Stimulated activated CD8-positive, alpha-beta memory T cell treated with anti-CD3 and anti-CD28 coated beads, Interleukin-2, amount 100 ng/mL, for 48 hours (primary cell): ENCODE data around the gene TEX14.
"Not testable (repeated sequence)": the region's sequence is repeated elsewhere in the genome, so short reads cannot be mapped to it uniquely, and the experiment has no call there.

Source experiments
- DNase-seq, 2 donors: peaks; one replicate each; pipeline ENCODE4 v3.0.0-alpha.2; 2020; ENCODE audit warnings: low read depth in 2 of 2

Gene TEX14

DNA sequence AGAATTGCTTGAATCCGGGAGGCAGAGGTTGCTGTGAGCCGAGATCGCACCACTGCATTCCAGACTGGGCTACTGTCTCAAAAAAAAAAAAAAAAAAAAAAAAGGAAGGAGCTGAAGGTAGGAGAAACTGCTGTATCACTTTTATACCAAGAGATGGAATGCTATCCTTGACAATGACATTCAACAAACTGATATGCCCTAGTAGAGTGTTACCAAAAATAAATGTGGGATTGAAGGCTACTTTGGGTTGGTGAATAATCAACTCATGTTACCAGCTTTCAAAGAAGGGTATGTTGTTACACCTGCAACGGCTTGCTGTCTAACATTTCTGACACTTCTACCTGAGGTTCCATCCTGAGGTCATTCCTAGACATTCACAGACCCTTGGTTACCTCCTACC is 84.9 kb downstream of the TEX14 start:
- no peak for DNase-seq

GRCh38 chr17:58605986-58606385 is 85.9 kb downstream of the TEX14 start:
- DNase-seq: no peak

DNA sequence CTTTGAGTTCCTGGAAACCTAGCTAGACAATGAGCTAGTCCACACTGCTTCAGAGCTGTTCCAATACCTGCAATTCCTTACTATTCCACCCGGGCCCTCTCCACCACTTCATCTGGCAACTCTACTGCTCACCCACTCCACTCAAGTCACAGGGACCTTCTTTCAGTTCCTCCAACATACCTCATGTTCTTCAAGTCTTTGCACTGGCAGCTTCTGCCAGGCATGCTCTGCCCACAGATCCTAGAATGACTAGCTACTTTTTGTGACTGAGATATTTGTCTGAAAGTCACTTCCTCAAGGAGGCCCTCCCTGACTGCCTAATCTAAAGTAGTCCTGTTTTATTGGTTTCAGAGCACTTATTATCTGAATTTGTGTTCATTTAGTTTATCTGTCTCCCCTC is 86.4 kb downstream of the TEX14 start:
- DNase-seq: no peak

DNA sequence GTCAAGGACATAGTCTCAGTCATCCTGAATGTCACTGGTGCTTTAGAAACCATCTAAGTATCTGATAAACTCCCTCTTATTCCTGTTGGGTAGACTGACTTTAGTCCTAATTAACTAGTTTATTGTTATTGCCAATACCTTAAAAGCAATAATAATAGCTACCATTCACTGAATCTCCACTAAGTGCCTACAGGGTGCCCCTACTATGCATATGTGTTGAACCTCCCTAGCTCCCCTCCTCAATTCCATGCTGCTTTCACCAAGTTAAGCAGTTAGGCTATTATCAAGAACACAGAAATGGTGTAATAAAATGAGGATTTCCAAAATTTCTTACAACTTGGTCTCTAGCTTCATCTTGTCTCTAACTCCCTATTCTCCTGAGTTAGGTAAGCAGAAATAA is 89.9 kb downstream of the TEX14 start:
- no peak for DNase-seq

GRCh38 chr17:58597371-58597770 is 94.5 kb downstream of the TEX14 start:
- DNase-seq: no peak

DNA sequence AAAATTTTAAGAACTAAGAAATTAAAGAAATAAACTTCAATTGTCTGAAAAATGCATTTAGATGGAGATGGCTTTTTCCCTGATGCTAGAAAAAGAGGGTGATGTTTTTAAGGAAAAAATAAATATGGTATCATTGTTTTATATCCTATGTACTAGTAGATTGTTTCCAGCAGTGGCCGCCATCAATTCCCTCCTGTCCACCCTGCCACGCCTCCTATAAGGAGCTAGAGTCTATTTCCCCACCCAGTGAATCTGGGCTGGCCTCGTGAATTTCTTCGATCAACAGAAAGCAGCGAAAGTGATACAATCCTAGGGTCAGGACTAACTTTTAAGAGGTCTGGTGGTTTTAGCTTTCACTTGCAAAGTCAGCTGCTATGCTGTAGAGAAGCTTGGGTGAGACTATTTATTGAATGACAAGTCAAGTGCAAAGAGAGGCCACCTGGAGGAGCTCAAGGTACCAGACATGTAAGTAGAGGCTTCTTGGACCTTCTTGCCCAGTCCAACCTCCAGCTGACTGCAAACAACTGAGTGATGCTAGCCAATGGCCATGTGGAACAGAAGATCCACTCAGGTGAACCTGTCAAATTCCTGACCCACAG is 96.6 kb downstream of the TEX14 start:
- DNase-seq: no peak

DNA sequence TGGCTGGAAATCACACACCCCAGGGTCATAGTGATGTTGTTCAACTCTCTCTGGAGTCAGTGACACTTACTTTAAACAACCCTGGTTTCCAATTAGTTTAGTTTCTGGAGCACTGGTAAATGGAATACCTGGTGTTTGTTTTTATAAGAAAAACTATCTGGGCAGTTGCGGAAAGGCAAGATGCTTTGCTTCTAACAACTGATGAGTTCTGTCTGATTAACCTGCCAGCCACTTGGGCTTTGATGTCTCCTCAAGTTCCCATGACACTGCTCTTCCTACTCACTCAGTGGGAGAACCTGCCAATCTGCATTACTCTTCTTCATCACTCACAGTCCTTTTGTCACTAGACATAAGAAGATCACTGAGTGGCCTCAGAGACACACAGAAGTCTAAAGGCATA is 98.7 kb downstream of the TEX14 start:
- DNase-seq: no peak

DNA sequence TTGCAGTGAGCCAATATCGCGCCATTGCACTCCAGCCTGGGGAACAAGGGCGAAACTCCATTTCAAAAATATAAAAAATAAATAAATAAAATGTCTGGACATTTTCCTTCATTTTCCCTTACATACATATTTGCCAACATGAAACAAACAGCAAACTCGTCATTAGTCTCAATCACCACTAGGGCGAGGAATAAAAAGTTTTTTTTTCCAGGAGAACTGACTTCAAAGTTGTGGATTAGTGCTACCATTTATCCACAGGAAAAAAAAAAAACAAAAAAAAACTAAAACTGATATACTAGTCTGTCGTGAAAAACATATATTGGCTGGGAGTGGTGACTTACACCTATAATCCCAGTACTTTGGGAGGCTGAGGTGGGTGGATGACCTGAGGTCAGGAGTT is 100.4 kb downstream of the TEX14 start:
- no peak for DNase-seq

GRCh38 chr17:58590377-58590776 is 101.5 kb downstream of the TEX14 start:
- DNase-seq: no peak

DNA sequence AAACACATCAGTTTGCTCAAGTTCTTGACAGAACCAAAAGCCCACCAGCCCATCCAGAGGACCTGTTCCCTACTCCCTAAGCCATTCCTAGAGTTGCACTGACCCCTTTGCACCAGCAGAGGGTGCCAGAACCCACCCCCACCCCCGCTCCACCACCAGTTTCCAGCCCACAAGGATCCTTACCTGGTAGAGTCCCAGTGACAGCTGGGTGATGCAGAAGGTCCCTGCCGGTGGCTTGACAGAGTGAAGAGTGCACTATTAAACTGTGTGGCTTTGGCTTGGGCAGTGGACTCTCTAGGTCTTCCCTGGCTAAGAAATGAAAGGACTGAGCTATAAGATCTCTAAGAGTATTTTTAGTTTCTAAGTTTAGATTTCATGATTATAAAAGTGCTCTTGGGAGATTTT is 104.1 kb downstream of the TEX14 start:
- peak; percentile 18 to 34 for DNase-seq

GRCh38 chr17:58586009-58586644 is 105.7 kb downstream of the TEX14 start:
- DNase-seq: no peak

DNA sequence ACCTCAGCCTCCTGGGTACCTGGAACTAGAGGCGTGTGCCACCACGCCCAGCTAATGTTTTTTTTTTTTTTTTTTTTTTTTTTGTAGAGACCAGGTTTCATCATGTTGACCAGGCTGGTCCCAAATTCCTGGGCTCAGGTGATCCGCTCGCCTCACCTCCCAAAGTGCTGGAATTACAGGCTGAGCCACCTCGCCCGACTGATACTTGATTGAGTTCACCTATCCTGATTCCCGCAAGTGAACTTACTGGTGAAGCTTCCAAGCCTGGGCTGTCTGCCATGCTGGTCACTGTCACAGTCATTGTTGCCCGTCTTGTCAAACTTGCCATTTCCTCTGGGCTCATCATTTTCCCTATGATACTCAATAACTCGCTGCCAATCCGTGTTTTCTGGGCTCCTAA is 106.3 kb downstream of the TEX14 start:
- DNase-seq: no peak

DNA sequence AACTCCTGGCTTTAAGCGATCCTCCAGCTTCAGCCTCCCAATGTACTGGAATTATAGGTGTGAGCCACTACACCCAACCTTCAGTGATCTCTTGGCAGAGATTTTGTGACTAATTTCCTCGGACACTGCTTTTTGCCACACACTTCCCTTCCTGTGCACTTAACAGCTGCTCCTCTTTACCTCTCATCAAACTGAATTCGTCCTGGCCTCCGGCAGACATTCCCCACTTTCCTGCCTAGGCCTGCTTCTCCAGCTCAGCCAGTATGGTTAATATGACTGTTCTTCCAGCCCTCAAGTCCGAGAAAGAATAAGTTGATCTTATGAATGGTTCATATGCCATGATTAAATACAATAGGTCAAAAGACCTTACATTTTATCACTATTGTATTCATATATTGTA is 108.4 kb downstream of the TEX14 start:
- no peak for DNase-seq

DNA sequence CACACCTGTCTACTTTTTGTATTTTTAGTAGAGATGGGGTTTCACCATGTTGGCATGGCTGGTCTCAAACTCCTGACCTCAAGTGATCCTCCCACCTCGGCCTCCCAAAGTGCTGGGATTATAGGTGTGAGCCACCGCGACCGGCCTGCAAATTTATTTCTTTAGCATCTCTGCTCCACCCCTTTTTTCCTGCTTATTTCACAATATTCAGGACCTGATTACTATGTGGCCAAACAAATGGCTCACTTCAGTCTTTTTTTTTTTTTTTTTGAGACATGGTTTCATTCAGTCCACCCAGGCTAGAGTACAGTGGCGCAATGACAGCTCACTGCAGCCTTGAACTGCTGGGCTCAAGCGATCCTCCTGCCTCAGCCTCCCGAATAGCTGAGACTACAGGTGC is 109.1 kb downstream of the TEX14 start:
- DNase-seq: not testable (repeated sequence)

DNA sequence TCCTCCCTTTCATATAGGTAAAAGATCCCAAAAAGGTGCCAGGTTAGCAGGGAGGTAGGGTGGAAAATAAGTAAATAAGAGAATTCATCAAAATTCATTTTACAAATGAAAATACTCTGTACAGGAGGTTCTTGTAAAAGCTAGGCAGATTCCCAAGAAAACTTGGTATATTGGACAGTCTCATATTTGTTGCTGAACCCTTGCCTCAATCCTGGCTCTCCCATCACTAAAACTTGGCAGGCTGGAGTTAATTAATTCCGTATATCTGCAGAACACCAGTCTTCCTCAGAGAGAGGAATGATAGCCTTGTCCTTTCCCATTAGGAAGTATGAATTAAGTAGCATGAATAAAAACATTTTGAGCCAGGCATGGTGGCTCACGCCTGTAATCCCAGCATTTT is 111.2 kb downstream of the TEX14 start:
- DNase-seq: no peak

DNA sequence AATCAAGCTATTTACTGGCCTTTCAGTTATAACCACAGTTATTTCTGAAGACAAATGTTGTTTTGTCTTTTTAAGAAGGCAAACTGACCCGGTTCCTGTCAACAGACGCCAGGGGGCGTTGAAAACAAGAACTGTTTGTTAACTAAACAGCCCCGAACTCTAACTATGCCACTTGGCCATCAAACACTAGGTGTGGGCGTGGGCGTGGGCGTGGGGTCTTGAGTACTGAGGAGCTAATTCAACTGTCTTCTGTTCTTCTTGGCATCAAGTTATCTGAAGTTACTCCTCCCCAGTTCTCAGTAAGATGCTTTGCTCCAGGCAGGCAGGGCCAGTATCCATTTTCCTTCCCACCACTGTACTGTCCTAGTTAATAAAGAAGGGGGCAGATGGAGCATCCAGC is 114.1 kb downstream of the TEX14 start:
- DNase-seq: peak; percentile 9 to 10

DNA sequence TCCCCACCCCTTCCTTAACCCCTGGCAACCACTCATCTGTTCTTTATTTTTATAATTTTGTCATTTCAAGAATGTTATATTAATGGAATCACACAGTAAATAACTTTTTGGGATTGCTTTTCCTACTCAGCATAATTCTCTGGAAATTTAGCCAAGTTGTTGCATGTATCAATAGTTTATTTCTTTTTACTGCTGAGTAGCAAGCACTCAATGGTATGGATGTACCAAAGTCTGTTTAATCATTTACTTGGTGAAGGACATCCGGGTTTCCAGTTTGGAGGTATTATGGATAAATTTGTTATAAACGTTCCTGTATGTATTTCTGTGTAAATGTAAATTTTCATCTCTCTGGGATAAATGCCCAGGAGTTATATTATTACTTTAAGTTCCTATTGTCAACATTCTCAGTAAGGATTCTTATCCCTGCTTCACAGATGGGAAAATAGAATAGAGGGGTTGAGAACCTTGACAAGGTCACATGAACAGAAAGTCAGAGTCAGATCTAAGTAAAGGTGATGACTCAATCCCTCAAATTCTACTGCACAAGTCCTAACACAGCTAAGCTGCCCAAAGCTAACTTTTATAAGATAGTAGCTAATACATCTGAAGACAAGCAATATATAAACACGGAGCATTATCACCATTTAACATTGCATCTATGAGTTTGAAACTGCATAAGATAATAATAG is 115.0 kb downstream of the TEX14 start:
- DNase-seq: no peak

GRCh38 chr17:58575511-58575910 is 116.3 kb downstream of the TEX14 start:
- no peak for DNase-seq

- no peak for DNase-seq
These were observed 117.8 kb downstream of the TEX14 start for GRCh38 chr17:58574025-58574424.

DNA sequence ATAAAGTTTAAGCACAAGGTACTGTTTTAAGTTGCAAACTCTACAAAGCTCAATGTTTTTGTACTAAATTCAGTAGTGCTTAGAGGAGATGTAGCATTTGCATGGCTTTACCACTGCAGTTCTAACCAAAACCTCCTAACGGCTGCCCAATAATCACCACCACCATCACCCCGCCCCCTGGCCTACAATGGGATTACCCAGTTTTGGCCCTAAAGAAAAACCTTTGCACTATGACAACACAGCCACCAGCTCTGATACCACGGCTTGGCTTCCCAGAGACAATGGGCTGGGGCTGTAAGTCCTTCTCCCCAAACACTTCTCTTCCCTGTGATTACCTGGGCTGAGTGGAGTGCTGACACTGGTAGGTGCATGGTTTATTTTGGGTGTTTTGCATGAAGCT is 119.0 kb downstream of the TEX14 start:
- DNase-seq: no peak

DNA sequence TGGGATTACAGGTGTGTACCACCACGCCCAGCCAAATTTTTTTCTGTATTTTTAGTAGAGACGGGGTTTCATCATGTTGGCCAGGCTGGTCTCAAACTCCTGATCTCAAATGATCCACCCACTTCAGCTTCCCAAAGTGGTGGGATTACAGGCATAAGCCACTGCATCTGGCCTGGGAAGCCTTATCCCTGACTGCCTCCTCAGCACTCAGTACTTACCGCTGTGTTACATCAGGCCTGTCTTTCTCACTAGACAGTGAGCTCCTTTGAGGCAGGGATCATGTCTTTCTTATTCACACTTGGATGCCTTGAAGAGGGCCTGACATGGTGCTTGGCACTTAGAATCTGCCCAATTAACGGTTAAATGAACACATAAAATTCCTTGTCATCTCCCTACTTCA is 121.1 kb downstream of the TEX14 start:
- no peak for DNase-seq

DNA sequence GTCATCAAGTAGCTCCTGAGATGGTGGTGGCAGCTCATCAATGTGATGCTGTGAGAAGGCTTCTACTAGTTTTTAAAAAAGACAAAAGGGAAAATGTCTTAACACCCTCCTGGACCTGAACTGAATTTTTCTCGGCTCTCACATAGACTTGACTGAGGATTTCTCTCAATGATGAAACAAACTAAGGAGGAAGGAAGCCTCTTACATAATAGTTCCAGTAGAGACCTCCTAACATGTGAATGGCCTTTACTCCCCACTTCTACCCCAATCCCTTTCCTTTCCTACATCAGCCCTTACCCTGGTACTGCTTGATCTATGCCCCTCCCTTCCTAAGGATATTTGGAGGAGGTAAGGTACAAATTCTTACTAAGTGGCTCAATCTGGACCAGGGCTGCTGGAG is 122.6 kb downstream of the TEX14 start:
- no peak for DNase-seq

DNA sequence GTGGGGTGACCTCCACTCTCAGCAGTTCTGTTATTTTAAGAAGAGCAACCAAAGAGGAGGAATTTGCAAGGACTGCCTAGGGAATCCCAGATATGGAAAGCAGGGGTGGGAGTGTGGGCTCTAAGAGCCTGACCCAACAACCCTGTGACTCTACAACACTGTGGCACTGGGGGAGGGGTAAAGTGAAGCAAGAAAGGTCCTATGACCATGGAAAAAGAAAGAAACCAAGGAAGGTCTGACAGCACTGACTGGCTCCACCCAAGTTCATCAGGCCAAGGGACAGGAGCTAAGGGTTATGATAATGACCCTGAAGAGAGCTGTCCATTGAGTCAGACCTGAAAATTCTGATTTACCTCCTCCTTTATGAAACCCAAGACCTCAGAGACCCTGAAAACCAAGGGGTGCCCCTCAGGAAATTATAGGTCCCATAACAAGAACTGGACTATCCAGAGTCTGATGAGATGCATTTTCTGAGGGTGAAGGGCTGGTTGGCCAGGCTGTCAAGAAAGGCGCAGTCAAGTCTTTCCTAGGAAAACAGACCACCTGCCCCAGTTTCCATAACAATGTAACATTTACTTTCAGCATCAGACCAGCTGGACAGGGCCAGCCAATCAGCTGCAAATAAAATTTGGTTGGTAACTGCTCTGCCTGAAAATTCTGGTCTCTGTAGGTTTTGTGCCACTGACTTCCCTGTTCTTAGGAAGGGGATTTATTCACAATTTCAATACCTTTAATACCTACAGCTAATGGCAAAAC is 123.6 kb downstream of the TEX14 start:
- no peak for DNase-seq
